Uterus (tissue), 2 donors: ENCODE results near the gene NUP50.

ENCODE experiments used
- CTCF ChIP-seq, 4 experiments: fragments of 200-600 bp in 2 of 4; fragments of 450-650 bp in 2 of 4; sonication (generic) in 2 of 4; IDR thresholded peaks; one replicate each; pipeline ENCODE4 v1.5.1; 2016 to 2019; ENCODE audit warnings: antibody characterized with exemption in 4 of 4, mild to moderate bottlenecking in 2 of 4, moderate library complexity in 1 of 4
- POLR2A ChIP-seq, 2 donors: fragments of 450-650 bp; IDR thresholded peaks; one replicate each; pipeline ENCODE4 v1.6.1; 2016; ENCODE audit warnings: antibody characterized with exemption in 2 of 2, mild to moderate bottlenecking in 1 of 2, moderate library complexity in 1 of 2

GRCh38 chr22:45185718-45186514, 22.2 kb downstream of the NUP50 start:
- TF ChIP-seq CTCF (IDR thresholded peaks at IDR 0.05): no peak
- TF ChIP-seq POLR2A (IDR thresholded peaks at IDR 0.05): no peak
